Sigmoid colon (tissue), 7 donors: ENCODE results near the gene SLC35G2. TPM values are rescaled to one million over a fixed set of nuclear protein-coding genes. Genes with fewer than 3 reads are reported as not detected.

ENCODE experiments used
- DNase-seq: peaks from one replicate; pipeline ENCODE4 v3.0.0-alpha.2; 2019
- H3K27ac ChIP-seq, 4 donors: fragments of 200-600 bp; sonication (generic); one replicate each; pipeline ENCODE4 v1.5.1; 2016 to 2019; ENCODE audit warnings: mild to moderate bottlenecking in 1 of 4
- H3K27me3 ChIP-seq, 3 donors: fragments of 200-600 bp; sonication (generic); one replicate each; pipeline ENCODE4 v1.5.1; 2019; ENCODE audit warnings: mild to moderate bottlenecking in 1 of 3
- H3K36me3 ChIP-seq, 4 donors: fragments of 200-600 bp; sonication (generic); one replicate each; pipeline ENCODE4 v1.5.1; 2016 to 2019
- H3K4me1 ChIP-seq, 4 donors: fragments of 200-600 bp; sonication (generic); one replicate each; pipeline ENCODE4 v1.5.1; 2017 to 2019
- H3K4me3 ChIP-seq, 4 donors: fragments of 200-600 bp; sonication (generic); one replicate each; pipeline ENCODE4 v1.5.1; 2017 to 2019; ENCODE audit warnings: mild to moderate bottlenecking in 2 of 4, moderate library complexity in 1 of 4
- H3K9me3 ChIP-seq, 4 donors: fragments of 200-600 bp in 3 of 4; sonication (generic) in 3 of 4; one replicate each; pipeline versions ENCODE4 v1.5.1 to v1.6.1; 2013 to 2019
- EP300 ChIP-seq, 4 donors: sonication (generic); formaldehyde crosslinking; IDR thresholded peaks; one replicate each; pipeline ENCODE4 v1.6.1; 2017; ENCODE audit warnings: antibody characterized with exemption in 4 of 4
- POLR2A ChIP-seq, 2 donors: fragments of 450-650 bp; IDR thresholded peaks; one replicate each; pipeline ENCODE4 v1.6.1; 2016; ENCODE audit warnings: antibody characterized with exemption in 2 of 2, mild to moderate bottlenecking in 2 of 2, moderate library complexity in 2 of 2
- POLR2AphosphoS5 ChIP-seq, 4 donors: sonication (generic); formaldehyde crosslinking; IDR thresholded peaks; one replicate each; pipeline ENCODE4 v1.6.1; 2017; ENCODE audit warnings: antibody characterized with exemption in 4 of 4
- WGBS, 2 donors: extraction: QIAGEN DNeasy Blood & Tissue Kit; methylation state at CpG; one replicate each; pipeline ENCODE4 v1.1.7; 2013; 5-methylcytosine and 5-hydroxymethylcytosine counted together
- intact Hi-C: fragments of 100-400 bp; cut with DNase I; formaldehyde crosslinking; loops from one replicate; pipeline ENCODE4 v1.15.1; 2023
- polyA plus RNA-seq, 3 donors: library from polyadenylated mRNA; stranded (reverse); fragments of 200-250 nt; gene quantifications; one replicate each; pipeline ENCODE4 v1.2.3, GENCODE V29; 2013
- total RNA-seq, 4 donors: library from RNA; depleted of rRNA; stranded (reverse); fragments of >200 nt; gene quantifications; one replicate each; pipeline ENCODE4 v1.1.0, GENCODE V29; 2016
- TF ChIP-seq, protein P1 (sequence below), 4 experiments: fragments of 450-650 bp in 3 of 4; fragments of 200-600 bp in 1 of 4; IDR thresholded peaks; one replicate each; pipeline ENCODE4 v1.5.1; 2016 to 2019; ENCODE audit warnings: antibody characterized with exemption in 4 of 4, mild to moderate bottlenecking in 3 of 4, moderate library complexity in 2 of 4
- donor health status: healthy with polysubstance abuse.
- donor health status: Bipolar disorder and iron deficiency.
- donor health status: healthy.

Gene SLC35G2
- total and polyA plus RNA-seq, 7 donors: 0.69 to 8.0 (median 3.4) TPM

DNA sequence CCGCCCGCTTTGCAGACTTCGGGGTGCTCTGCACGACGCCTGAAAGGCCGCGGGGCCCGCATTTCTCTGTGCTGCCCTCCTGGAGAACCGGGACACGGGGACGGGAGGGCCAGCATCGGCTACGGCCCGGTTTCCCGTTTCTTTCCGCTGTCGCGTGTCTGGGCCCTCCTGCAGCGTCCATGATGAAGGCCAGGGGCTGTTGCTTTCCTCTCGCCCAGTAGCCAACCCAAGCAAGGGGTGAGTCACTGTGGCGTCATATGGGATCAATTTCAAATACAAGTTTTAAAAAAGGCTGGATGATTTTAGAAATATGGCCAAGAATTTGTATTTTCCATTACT lies 435 bp downstream of the SLC35G2 start:
- H3K36me3 ChIP-seq: no peaks in the 10 kb centered on the region
- H3K9me3 ChIP-seq: peaks cover 0 to 2% (median 0%) of the 10 kb centered on the region in 4 donors
- intact Hi-C loops: loop anchor here (2.0 to 5.0 kb wide), 2 partner anchors 43 to 67 kb away; partner anchors contain the start of genes NCK1 and STAG1
- TF ChIP-seq POLR2AphosphoS5 (IDR thresholded peaks at IDR 0.05) (peak in 1 of 4 donors; percentile 6), EP300 (IDR thresholded peaks at IDR 0.05) (no peak)
- peaks cover 0 to 16% (median 14%) of the 10 kb centered on the region in 4 donors for H3K4me1 ChIP-seq
- H3K4me3 ChIP-seq: peak overlapping the region; percentile 57 to 68 (median 62)
- DNase-seq: peak; percentile 65
- 0 to 1% methylated on average over 21 of the region's 21 CpGs for WGBS, 2 donors
- peak overlapping the region; percentile 59 to 84 (median 68) for H3K27ac ChIP-seq
- H3K27me3 ChIP-seq: no peaks in the 10 kb centered on the region

DNA sequence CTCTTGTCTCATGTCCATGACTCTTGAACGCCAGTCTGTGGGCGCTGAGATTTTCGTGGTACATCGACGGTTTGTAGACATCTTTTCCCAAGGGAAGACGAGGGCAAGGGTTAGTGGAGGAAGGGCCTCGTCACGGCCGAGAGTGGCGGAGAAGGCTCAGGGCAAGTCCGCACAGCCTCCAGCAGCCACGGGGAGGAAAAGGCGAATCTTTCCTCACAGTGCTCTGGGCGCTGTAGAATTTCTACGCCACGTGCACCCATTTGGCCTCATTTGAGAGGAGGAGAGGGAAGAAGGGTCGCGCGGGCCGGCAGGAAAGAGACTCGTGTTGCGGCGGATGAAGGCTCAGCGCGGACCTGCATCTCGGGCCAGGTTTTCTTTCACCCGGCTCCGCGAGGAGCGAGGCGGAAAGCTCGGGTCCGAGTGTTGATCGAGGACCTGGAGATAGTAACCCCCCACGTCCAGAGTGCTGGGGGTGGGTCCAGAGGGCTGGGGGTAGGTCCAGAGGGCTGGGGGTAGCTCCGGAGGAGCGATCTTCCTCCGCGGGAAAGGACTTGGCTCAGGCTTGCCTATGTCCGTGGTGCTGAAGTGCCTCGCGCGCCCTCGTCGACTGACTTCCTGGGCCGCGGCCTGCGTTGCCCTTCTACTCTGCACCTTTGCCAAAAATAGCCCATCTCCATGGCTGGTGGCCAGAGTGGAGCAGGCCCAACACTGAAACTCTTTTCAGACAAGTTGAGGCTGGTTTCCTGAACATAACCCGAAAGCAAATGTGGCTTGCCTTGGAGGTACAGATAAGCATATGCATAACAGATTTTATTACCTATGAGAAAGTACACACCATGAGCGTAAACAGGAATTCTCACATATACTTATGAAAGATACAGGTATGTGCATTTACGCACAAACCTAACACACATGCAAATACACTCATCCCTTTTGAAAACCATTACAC lies 1.1 kb downstream of the SLC35G2 start:
- H3K9me3 ChIP-seq: peaks cover 0 to 2% (median 0%) of the 10 kb centered on the region in 4 donors
- H3K36me3 ChIP-seq: no peaks in the 10 kb centered on the region
- peak; percentile 74 for DNase-seq
- 3 to 5% methylated on average over 51 of the region's 51 CpGs for WGBS, 2 donors
- H3K27me3 ChIP-seq: no peaks in the 10 kb centered on the region
- peak overlapping the region; percentile 57 to 68 (median 62) for H3K4me3 ChIP-seq
- H3K4me1 ChIP-seq: peaks cover 0 to 16% (median 14%) of the 10 kb centered on the region in 4 donors
- TF ChIP-seq, protein P1, sequence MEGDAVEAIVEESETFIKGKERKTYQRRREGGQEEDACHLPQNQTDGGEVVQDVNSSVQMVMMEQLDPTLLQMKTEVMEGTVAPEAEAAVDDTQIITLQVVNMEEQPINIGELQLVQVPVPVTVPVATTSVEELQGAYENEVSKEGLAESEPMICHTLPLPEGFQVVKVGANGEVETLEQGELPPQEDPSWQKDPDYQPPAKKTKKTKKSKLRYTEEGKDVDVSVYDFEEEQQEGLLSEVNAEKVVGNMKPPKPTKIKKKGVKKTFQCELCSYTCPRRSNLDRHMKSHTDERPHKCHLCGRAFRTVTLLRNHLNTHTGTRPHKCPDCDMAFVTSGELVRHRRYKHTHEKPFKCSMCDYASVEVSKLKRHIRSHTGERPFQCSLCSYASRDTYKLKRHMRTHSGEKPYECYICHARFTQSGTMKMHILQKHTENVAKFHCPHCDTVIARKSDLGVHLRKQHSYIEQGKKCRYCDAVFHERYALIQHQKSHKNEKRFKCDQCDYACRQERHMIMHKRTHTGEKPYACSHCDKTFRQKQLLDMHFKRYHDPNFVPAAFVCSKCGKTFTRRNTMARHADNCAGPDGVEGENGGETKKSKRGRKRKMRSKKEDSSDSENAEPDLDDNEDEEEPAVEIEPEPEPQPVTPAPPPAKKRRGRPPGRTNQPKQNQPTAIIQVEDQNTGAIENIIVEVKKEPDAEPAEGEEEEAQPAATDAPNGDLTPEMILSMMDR (IDR thresholded peaks at IDR 0.05): no peak
- TF ChIP-seq EP300 (IDR thresholded peaks at IDR 0.05): no peak
- TF ChIP-seq POLR2A (IDR thresholded peaks at IDR 0.05): no peak
- TF ChIP-seq POLR2AphosphoS5 (IDR thresholded peaks at IDR 0.05): no peak
- intact Hi-C loops: loop anchor here (2.0 to 5.0 kb wide), 2 partner anchors 42 to 67 kb away; partner anchors contain the start of genes NCK1 and STAG1
- H3K27ac ChIP-seq: peak overlapping the region; percentile 59 to 84 (median 68)

DNA sequence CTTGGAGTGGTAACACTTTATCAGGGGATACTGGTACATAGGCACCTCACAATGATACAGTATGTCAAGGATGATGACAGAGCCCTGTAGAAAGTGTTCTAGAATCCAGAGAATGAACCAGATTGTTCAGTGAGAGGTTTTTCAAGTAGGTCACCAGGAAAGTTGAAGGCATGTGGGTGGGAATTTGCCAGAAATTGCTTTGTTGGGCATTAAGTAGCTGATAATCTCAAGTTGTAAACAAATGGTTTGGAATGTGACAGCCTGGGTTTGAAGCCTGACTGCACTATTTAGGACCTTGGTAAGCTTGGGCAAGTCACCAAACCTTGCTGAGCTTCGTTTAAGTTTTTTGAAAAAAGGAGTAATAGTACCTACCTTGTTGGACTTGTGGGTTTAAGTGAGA lies 12.5 kb downstream of the SLC35G2 start:
- Histone ChIP-seq H3K4me3 (no peak overlapping the region), H3K27ac (no peak overlapping the region), H3K4me1 (peaks cover 0 to 16% (median 12%) of the 10 kb centered on the region in 4 donors), H3K27me3 (no peaks in the 10 kb centered on the region), H3K9me3 (no peaks in the 10 kb centered on the region), H3K36me3 (no peaks in the 10 kb centered on the region)
- TF ChIP-seq POLR2AphosphoS5 (IDR thresholded peaks at IDR 0.05) (no peak), POLR2A (IDR thresholded peaks at IDR 0.05) (no peak), EP300 (IDR thresholded peaks at IDR 0.05) (no peak)
- TF ChIP-seq, protein P1 (IDR thresholded peaks at IDR 0.05): no peak
- DNase-seq: no peak
- 62 to 65% methylated on average over 1 of the region's 1 CpG for WGBS, 2 donors
- intact Hi-C loops: no loop called here

DNA sequence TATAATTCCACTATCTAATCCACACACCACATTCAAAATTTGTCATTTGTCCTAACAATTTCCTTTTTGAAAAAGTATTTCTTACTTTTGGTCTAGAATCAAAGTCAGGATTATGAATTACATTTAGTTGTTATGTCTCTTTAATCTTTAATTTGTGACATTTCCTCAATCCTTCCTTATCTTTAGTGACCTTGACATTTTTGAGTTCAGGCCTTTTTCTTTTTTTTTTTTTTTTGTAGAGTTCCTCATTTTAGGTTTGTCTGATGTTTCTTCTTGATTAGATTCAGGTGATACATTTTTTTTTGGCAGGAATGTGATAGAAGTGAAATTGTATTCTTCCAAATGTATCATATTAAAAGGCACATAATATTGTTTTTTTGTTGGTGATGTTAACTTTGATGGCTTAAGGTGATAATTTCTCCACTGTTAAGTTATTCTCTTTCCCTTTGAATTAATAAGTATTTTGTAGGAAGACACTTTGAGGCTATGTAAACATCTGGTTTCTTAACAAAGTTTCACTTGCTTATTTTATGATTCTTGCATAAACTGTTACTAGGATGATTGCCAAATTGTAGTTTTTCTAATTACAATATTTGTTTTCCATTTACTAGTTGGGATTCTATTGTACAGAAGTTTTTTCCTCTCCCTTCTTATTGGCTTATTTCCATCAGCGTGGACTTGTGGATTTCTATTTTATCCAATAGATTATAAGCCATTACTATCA lies 16.3 kb downstream of the SLC35G2 start:
- Histone ChIP-seq H3K9me3 (no peaks in the 10 kb centered on the region), H3K4me1 (peaks cover 0 to 43% (median 34%) of the 10 kb centered on the region in 4 donors), H3K27me3 (no peaks in the 10 kb centered on the region), H3K36me3 (no peaks in the 10 kb centered on the region), H3K4me3 (no peak overlapping the region), H3K27ac (peak overlapping the region in 3 of 4 donors; percentile 31 to 72 (median 42))
- no peak for DNase-seq
- WGBS, 2 donors: 56 to 78% methylated on average over 1 of the region's 1 CpG
- TF ChIP-seq, protein P1 (IDR thresholded peaks at IDR 0.05): no peak
- TF ChIP-seq POLR2AphosphoS5 (IDR thresholded peaks at IDR 0.05) (no peak), POLR2A (IDR thresholded peaks at IDR 0.05) (no peak), EP300 (IDR thresholded peaks at IDR 0.05) (no peak)
- intact Hi-C loops: no loop called here
